CD4-positive, alpha-beta T cell (primary cell): Measurements from ENCODE around the gene CAMSAP1. TPM values are rescaled to one million over a fixed set of nuclear protein-coding genes. Genes with fewer than 3 reads are reported as not detected.

Source experiments
- ATAC-seq: fragments of 200-7000 bp; cut with Tn5 transposase; one replicate; pipeline ENCODE4 v1.10.0; 2022; ENCODE audit warnings: mild to moderate bottlenecking; ENCODE audit not compliant: poor library complexity
- CTCF ChIA-PET: fragments of 350-600 bp; sonication (Branson Sonifier 250); formaldehyde crosslinking; loops from one replicate; lab custom pipeline; 2021; ENCODE audit warnings: antibody characterized with exemption, inconsistent platforms; lab: Charles Lee
- POLR2A ChIA-PET: fragments of 350-600 bp; sonication (Branson Sonifier 250); formaldehyde crosslinking; loops from one replicate; lab custom pipeline; 2021; ENCODE audit warnings: antibody characterized with exemption, inconsistent platforms; lab: Charles Lee
- DNase-seq, 14 experiments: peaks; one replicate each; pipeline ENCODE4 v3.0.0-alpha.2; 2013 to 2020; ENCODE audit warnings: mixed read lengths in 2 of 14
- H3K27ac ChIP-seq, 2 donors: one replicate each; pipeline versions ENCODE4 v1.5.1 to v1.7.0; 2013; ENCODE audit warnings: low read length in 2 of 2, low read depth in 1 of 2, mild to moderate bottlenecking in 1 of 2
- H3K27me3 ChIP-seq, 2 experiments: 1 replicate in 1 of 2; 2 replicates in 1 of 2; pipeline versions ENCODE4 v1.6.1 to v1.7.0; 2013; ENCODE audit warnings: low read length in 2 of 2, control low read depth in 1 of 2, mild to moderate bottlenecking in 1 of 2, moderate library complexity in 1 of 2; ENCODE audit not compliant: insufficient read depth in 2 of 2, control insufficient read depth in 1 of 2
- H3K36me3 ChIP-seq: one replicate; pipeline ENCODE4 v1.6.1; 2013; ENCODE audit warnings: low read length, control low read depth; ENCODE audit not compliant: insufficient read depth
- H3K4me1 ChIP-seq: one replicate; pipeline ENCODE4 v1.6.1; 2013; ENCODE audit warnings: low read length, control low read depth; ENCODE audit not compliant: insufficient read depth
- H3K4me3 ChIP-seq: one replicate; pipeline ENCODE4 v1.5.1; 2013; ENCODE audit warnings: mild to moderate bottlenecking, low read length, moderate library complexity
- H3K9me3 ChIP-seq, 2 experiments: 1 replicate in 1 of 2; 2 replicates in 1 of 2; pipeline versions ENCODE4 v1.6.1 to v1.7.0; 2013; ENCODE audit warnings: low read length in 2 of 2, mild to moderate bottlenecking in 2 of 2, control low read depth in 1 of 2, moderate library complexity in 1 of 2; ENCODE audit not compliant: control insufficient read depth in 1 of 2, insufficient read depth in 1 of 2
- H3K27ac Mint-ChIP-seq: one replicate; pipeline ENCODE4 v1.8.0; 2020; ENCODE audit warnings: mixed read lengths
- H3K27me3 Mint-ChIP-seq: one replicate; pipeline ENCODE4 v1.8.0; 2021; ENCODE audit warnings: mixed read lengths
- H3K36me3 Mint-ChIP-seq: one replicate; pipeline ENCODE4 v1.8.0; 2021; ENCODE audit warnings: low read depth, mixed read lengths
- H3K4me1 Mint-ChIP-seq: one replicate; pipeline ENCODE4 v1.8.0; 2021; ENCODE audit warnings: low read depth, mixed read lengths
- H3K4me3 Mint-ChIP-seq: one replicate; pipeline ENCODE4 v1.8.0; 2020; ENCODE audit warnings: mild to moderate bottlenecking, mixed read lengths
- H3K9me3 Mint-ChIP-seq: one replicate; pipeline ENCODE4 v1.8.0; 2020; ENCODE audit warnings: mixed read lengths
- CTCF ChIP-seq: fragments of 200-600 bp; IDR thresholded peaks from one replicate; pipeline ENCODE4 v1.8.0; 2022; ENCODE audit warnings: antibody characterized with exemption, mild to moderate bottlenecking
- intact Hi-C, 2 experiments: fragments of 100-400 bp; cut with DNase I in 1 of 2; cut with micrococcal nuclease in 1 of 2; formaldehyde crosslinking; loops; one replicate each; pipeline versions ENCODE4 v1.15.1 to v1.9.0; 2023 to 2025; cut with DNase I, micrococcal nuclease
- total RNA-seq, 174 experiments: library from RNA in 2 of 174; stranded (reverse) in 2 of 174; gene quantifications; one replicate each; pipeline ENCODE4 v1.2.3 and lab custom pipeline; 2021 to 2026

Gene CAMSAP1
- total RNA-seq, 2 experiments from 2014 or later: 16.8 to 18.2 TPM

GRCh38 chr9:135826188-135826545 is 81.2 kb downstream of the CAMSAP1 start:
- peaks cover 91% of the 10 kb centered on the region for H3K36me3 Mint-ChIP-seq
- ChIA-PET CTCF (no interaction called here), POLR2A (no interaction called here)

GRCh38 chr9:135825435-135826187 is 81.7 kb downstream of the CAMSAP1 start:
- peaks cover 92% of the 10 kb centered on the region for H3K36me3 Mint-ChIP-seq
- no peaks in the 10 kb centered on the region for H3K27me3 Mint-ChIP-seq
- no peaks in the 10 kb centered on the region for H3K9me3 Mint-ChIP-seq
- no peak overlapping the region for H3K4me3 ChIP-seq
- CTCF ChIA-PET: no interaction called here
- POLR2A ChIA-PET: no interaction called here
- peaks cover 11 to 16% of the 10 kb centered on the region in 2 experiments for H3K9me3 ChIP-seq
- peaks cover 8% of the 10 kb centered on the region for H3K4me1 Mint-ChIP-seq
- no peaks in the 10 kb centered on the region for H3K4me1 ChIP-seq
- no peak overlapping the region for H3K4me3 Mint-ChIP-seq
- peaks cover 46% of the 10 kb centered on the region for H3K36me3 ChIP-seq
- no peak overlapping the region for H3K27ac Mint-ChIP-seq
- H3K27me3 ChIP-seq: no peaks in the 10 kb centered on the region
- intact Hi-C loops: no loop called here
- no peak for DNase-seq
- TF ChIP-seq CTCF: no peak
- H3K27ac ChIP-seq: no peak overlapping the region
- no peak for ATAC-seq

More at GRCh38 chr9:135826188-135826545, 81.2 kb downstream of the CAMSAP1 start:
- Mint-ChIP-seq H3K4me1 (peaks cover 8% of the 10 kb centered on the region), H3K4me3 (no peak overlapping the region), H3K27me3 (no peaks in the 10 kb centered on the region), H3K9me3 (no peaks in the 10 kb centered on the region), H3K27ac (no peak overlapping the region)
- intact Hi-C loops: no loop called here
- no peak for TF ChIP-seq CTCF
- ATAC-seq (no peak), DNase-seq (no peak)
- Histone ChIP-seq H3K36me3 (peaks cover 41% of the 10 kb centered on the region), H3K4me3 (no peak overlapping the region), H3K27ac (no peak overlapping the region), H3K27me3 (no peaks in the 10 kb centered on the region), H3K9me3 (peaks cover 11 to 21% of the 10 kb centered on the region in 2 experiments), H3K4me1 (no peaks in the 10 kb centered on the region)

GRCh38 chr9:135823036-135823435 is 84.3 kb downstream of the CAMSAP1 start:
- POLR2A ChIA-PET: no interaction called here
- DNase-seq (no peak), ATAC-seq (no peak)
- no peaks in the 10 kb centered on the region for H3K9me3 Mint-ChIP-seq
- CTCF ChIA-PET: no interaction called here
- H3K4me1 Mint-ChIP-seq: no peaks in the 10 kb centered on the region
- peaks cover 64% of the 10 kb centered on the region for H3K36me3 ChIP-seq
- peaks cover 85% of the 10 kb centered on the region for H3K36me3 Mint-ChIP-seq
- H3K27ac Mint-ChIP-seq: no peak overlapping the region
- no peaks in the 10 kb centered on the region for H3K4me1 ChIP-seq
- H3K9me3 ChIP-seq: peaks cover 0 to 3% of the 10 kb centered on the region in 2 experiments
- no peak for TF ChIP-seq CTCF
- intact Hi-C loops: no loop called here
- no peak overlapping the region for H3K27ac ChIP-seq
- no peak overlapping the region for H3K4me3 ChIP-seq
- H3K27me3 ChIP-seq: no peaks in the 10 kb centered on the region
- no peaks in the 10 kb centered on the region for H3K27me3 Mint-ChIP-seq
- H3K4me3 Mint-ChIP-seq: no peak overlapping the region
